NCI-H2029 (cell line): ENCODE data around the gene APOC3.

Experiments
- DNase-seq: peaks from one replicate; lab custom pipeline; 2025; lab: John Stamatoyannopoulos, UW

Gene APOC3

GRCh38 chr11:116876656-116877055, 46.9 kb downstream of the APOC3 start:
- DNase-seq: no peak

- peak; percentile 37 for DNase-seq
Measured at GRCh38 chr11:116879800-116880625, 50.3 kb downstream of the APOC3 start.

- no peak for DNase-seq
Measured at GRCh38 chr11:116881143-116881542, 51.4 kb downstream of the APOC3 start.

GRCh38 chr11:116882386-116882785, 52.7 kb downstream of the APOC3 start:
- DNase-seq: no peak
